GM21360 (cell line): ENCODE measurements around the gene GAD2.
"Not testable (repeated sequence)": the region's sequence is repeated elsewhere in the genome, so short reads cannot be mapped to it uniquely, and the experiment has no call there.

Experiments
- ATAC-seq: cut with Tn5 transposase; IDR thresholded peaks from one replicate; pipeline ENCODE4 v1.9.1; 2021; ENCODE audit warnings: mild to moderate bottlenecking, moderate library complexity; ENCODE audit not compliant: unreplicated experiment

GAD2 gene

GRCh38 chr10:26314265-26315013 is 97.9 kb downstream of the GAD2 start:
- ATAC-seq = no peak

- ATAC-seq = no peak
Measured at GRCh38 chr10:26318672-26319071, 102.1 kb downstream of the GAD2 start.

DNA sequence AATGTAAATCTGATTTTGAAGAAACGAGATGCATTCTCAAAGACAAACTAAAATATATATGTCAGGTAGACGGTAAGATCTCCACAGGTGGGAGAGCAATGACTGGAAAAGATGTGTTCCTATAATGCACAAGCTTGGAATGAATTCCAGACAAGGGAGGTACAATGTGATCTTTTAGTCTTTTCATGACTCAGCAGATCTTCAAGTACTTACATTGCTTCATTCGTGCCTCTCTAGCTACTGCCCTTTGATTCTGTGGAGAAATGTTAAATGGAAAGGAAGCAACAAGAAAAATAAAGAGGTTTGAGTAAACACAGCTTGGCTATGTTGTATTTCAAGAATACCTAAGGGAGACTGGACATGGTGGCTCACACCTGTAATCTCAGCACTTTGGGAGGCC is 106.6 kb downstream of the GAD2 start:
- ATAC-seq = no peak

DNA sequence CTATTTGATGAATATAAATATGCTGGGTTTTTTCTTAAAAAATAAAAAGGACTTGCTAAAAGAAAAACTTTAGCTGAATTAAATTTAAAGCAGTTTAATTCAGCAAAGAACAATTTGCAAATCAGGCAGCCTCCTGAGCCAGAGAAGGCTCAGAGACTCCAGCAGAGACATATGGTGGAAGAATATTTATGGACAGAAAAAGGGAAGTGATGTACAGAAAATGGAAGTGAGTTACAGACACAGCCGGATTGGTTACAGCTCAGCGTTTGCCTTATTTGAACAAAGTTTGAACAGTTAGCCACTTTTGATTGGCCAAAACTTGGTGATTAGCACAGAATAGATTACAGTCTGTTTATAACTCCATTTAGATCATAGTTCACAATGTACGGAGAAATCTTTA is 110.3 kb downstream of the GAD2 start:
- no peak for ATAC-seq

- no peak for ATAC-seq
Measured at GRCh38 chr10:26327811-26328210, 111.2 kb downstream of the GAD2 start.

- no peak for ATAC-seq
Measured at GRCh38 chr10:26331371-26331770, 114.8 kb downstream of the GAD2 start.

DNA sequence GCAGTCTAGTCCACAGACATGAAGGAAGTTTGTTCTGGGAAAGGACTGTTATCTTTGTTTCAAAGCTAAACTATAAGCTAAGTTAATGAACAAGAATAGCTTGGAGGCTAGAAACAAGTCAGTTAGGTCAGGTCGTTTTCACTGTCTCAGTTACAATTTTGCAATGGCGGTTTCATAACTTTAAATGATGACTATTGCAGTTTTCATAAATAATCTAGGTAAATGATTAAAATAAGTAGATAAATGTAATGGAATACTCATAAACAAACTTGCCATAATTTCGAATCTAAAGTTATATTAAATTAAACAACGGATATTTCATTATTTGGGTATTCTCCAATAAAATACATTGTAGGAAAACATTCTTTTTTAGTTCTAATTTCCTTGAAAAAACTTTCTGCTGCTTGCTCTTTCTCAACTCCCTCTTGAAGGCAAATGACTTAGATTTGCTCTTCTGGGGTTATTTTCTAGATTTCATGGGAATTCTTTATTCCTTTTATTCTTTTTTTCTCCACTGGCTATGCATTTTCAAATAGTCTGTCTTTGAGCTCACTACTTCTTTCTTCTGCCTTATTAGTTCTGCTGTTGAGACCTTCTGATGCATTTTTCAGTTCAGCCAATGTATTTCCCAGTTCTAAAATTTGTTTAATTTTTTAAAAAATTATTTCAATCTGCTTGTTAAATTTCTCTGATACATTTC is 117.8 kb downstream of the GAD2 start:
- ATAC-seq = no peak

DNA sequence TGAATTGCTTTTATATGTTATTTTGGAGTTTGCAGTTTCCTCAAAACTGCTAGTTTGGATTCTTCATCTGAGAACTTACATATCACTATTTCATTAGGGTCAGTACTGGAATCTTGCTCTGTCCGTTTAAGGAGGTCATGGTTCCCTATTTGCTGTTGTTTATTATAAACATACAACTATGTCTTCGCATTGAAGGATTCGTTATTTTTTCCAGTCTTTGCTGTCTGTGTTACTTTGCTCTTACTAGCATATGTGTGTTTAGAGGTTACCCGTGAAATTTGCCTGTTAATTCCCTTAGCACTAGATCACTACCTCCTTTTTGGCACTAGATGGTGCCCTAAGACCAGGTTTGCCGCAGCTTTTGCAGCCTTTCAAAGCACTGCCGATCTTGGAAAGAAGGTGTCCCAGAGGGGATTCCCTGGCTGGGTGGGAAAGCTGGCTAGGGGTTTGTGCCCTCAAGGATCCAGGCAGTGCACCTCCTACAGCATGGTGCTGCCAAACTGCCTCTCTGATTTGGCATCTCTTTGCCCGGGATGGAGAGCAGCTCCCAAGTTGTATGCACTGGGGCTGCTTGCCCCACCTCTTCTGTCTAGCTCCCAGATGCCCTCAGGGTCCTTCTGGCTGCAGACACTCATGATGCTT is 118.5 kb downstream of the GAD2 start:
- peak; percentile 86 for ATAC-seq

- ATAC-seq = peak; percentile 50
Measured at GRCh38 chr10:26335574-26336093, 119.1 kb downstream of the GAD2 start.

- ATAC-seq = no peak
Measured at GRCh38 chr10:26336979-26337378, 120.4 kb downstream of the GAD2 start.

DNA sequence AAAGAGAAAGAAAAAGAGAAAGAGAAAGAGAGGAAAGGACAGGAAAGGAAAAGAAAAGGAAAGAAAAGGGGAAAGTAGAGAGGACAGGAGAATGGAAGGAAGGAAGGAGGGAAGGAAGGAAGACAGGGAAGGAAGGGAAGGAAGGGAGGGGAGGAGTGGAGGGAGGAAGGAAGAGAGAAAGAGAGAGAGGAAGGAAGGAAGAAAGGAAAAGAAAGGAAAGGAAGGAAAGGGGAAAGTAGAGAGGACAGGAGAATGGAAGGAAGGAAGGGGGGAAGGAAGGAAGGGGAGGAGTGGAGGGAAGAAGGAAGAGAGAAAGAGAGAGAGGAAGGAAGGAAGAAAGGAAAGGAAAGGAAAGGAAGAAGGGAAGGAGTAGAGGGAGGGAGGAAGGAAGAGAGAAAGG is 125.1 kb downstream of the GAD2 start:
- no peak for ATAC-seq

GRCh38 chr10:26348821-26349417 is 132.3 kb downstream of the GAD2 start:
- ATAC-seq = not testable (repeated sequence)
